Mesenteric fat pad (tissue), 1 donor: ENCODE data around the gene CHST3. TPM values are rescaled to one million over a fixed set of nuclear protein-coding genes. Genes with fewer than 3 reads are reported as not detected.
"Not testable (repeated sequence)": the region's sequence is repeated elsewhere in the genome, so short reads cannot be mapped to it uniquely, and the experiment has no call there.

ENCODE experiments used
- DNase-seq: peaks from one replicate; pipeline ENCODE4 v3.0.0-alpha.2; 2020; ENCODE audit warnings: low spot score
- total RNA-seq: library from RNA; stranded (reverse); fragmentation: NEBNext Ultra II Directional; extraction: Animal tissue kit (Norgen Biotek cat#: 25700); gene quantifications from one replicate; pipeline ENCODE4 v1.2.1, GENCODE V29; 2021
- donor health status: DM: yes; HTN: yes; CAD: no.

Gene CHST3
- total RNA-seq, 1 donor from 2014 or later, result 80.3 TPM

GRCh38 chr10:71948496-71949067 is 15.6 kb upstream of the CHST3 start:
- DNase-seq, result no peak

DNA sequence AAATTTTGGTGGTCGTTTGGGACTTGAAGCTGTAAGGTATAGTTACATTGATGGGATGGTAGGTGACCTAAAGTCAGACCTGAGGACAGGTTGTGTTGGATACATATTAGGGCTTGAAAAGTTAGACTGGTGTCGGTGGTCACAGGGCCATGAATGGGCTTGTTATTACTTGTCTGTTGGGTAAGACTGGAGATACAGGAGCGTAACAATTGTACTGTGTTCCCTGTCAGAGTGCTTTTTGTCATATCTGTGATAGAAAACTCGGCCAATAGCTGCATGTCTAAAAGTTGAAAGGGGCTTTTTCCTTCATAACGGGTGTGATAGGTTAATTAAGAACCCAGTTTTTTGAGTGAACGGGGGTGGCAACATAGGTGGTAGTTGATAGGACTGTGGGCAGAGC is 13.5 kb upstream of the CHST3 start:
- no peak for DNase-seq

GRCh38 chr10:71952745-71953144 is 11.4 kb upstream of the CHST3 start:
- DNase-seq, result no peak

- DNase-seq, result no peak
Observed at GRCh38 chr10:71957546-71958275, 6.5 kb upstream of the CHST3 start.

- DNase-seq, result no peak
Observed at GRCh38 chr10:71959526-71959925, 4.7 kb upstream of the CHST3 start.

DNA sequence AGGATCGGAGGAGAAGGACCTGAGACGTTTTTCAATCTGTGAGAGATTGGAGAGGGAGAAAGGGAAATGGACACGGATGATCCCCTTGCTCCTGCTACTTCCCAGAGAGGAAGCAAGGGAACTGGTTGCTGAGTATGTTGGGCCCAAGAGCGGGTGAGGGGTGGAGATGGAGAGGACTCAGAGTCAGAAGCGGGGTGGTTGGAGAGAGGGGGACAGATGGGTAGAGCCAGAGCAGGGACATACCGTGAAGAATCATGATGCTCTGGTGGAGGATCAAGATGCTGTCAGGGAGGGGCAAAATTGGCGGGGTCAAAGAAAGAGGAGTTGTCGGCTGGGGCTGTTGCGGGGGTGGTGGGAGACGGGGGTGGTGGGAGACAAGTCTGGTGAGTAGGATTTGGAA is 2.4 kb upstream of the CHST3 start:
- no peak for DNase-seq

DNA sequence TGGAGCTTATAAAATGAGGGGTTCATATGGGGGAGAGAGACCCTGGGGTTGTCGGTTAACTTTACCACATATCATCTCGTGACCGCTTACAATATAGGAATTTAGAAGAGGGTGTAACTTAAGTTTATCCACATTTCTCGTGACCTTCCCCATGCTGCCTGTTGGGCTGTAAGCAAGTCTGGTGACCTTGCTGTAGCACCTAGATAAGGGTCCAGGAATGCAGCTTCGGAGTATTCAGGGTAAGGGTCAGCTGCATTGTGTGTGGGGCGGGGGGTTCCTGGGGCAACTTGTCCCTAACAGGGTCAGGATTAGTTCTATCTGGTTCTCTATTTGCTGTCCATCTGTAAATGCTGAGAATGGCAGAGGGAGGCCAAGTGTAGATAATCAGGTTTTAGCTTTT is 1.3 kb upstream of the CHST3 start:
- DNase-seq, result no peak

- DNase-seq, result peak; percentile 90
Observed at GRCh38 chr10:71963351-71964097, 671 bp upstream of the CHST3 start.

GRCh38 chr10:71964743-71965515 is 734 bp downstream of the CHST3 start:
- peak; percentile 90 for DNase-seq

DNA sequence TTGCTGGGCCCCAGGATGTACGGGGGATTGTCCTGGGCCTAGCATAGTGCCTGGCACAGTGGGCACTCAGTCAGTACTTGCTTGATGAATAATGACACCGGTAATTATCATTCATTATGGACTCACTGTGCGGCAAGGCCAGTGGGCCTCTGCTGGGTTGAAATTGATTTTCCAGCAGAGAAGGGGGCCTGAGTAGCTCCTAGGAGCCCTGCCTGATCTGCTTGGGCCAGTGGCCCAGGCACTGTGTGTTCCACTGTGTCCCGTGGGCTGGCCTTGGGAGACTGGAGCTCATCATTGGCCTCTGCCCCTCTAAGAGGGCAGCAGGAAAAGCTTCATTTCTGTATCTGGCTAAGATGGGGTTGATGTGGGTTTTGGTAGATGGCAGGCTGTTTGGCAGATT is 1.4 kb downstream of the CHST3 start:
- DNase-seq, result no peak

DNA sequence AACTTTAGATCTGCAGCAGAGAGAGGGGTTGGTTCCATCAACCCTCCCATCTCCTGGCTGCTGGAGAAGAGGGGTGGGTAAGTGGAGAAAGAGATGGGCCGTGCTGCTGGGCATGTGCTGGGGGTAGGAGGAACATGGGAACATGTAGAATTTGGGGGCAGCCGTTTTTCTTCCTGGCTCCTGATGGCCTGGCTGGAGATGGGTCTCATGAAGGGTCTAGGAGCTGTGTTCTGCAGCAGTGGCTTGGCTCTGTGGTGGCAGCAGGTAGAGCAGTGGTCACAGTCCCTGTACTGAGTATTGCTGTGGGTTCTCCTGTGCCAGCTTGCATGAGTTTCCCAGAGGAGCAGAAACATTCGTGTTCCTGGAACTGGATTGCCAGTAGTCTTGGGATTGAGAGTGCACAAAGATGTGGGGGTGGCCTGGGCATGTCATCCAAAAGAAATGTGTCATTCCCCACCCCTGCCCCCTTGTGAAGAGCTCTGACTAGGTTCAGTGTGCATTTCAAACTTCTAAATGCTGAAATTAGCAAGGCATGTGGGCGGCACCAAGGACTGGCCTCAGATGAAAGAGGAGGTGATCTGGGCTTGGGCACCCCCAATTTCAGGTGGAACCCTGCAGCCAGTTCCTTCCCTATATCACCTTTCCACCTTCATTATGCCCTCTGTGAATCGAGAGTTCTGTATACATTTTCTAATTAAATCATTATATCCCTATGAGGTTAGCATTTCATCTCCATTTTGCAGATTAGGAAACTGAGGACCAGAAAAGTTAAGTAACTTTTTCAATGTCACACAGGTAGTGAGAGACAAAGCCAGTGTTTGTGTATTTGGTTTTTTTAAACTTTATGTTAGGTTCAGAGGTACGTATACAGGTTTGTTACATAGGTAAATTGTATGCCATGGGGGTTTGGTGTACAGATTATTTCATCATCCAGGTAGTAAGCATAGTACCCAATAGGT is 2.1 kb downstream of the CHST3 start:
- DNase-seq, result no peak

DNA sequence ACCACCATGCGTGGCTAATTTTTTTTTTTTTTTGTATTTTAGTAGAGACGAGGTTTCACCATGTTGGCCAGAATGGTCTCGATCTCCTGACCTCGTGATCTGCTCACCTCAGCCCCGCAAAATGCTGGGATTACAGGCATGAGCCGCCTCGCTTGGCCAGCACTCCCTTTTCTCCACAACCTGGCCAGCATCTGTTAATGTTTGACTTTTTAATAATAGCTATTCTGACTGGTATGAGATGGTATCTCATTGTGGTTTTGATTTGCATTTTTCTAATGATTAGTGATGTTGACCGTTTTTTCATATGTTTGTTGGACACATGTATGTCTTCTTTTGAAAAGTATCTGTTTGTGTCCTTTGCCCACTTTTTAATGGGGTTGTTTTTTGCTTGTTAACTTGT is 3.8 kb downstream of the CHST3 start:
- not testable (repeated sequence) for DNase-seq

DNA sequence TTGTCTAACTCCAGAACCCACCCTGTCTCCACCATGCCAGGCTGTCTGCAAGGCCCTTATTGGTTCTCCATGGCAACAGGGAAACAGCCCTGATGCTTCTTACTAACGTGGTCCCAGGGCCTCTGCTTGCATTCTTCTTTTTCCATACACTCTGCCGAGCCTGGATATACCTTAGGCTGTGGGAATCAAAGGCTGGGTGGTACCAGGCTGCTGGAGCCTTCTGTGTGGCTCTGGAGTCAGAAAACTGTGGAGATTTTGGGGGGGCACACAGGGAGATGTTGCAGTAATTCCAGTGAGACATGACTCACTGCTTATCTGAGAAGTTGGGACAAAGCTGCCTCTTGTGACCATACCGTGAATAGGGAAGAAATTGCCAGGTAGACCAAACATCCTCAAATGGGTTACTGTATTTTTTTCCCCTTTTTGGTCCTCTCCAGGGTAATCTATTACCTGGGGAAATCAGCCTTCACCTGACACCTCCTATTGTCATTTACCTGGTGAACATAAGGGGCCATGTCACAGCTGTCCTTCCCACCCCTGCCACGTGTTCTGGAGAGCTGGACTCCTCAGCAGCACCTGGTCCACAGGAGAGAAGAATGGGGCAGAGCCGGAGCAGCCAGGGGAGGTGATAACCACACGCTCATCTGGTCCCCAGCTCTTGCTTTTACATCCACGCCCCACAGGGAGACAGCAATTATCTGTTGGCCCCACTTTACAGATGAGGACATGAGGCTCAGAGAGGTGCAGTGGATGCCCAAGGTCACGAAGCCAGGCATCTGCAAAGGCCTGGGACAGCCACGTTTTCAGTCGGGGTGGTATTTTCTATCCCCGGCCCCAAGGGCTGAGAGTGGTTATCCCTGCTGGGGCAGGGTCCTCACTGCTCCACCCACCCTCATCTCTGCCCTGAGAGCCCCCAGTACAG is 4.6 kb downstream of the CHST3 start:
- no peak for DNase-seq

DNA sequence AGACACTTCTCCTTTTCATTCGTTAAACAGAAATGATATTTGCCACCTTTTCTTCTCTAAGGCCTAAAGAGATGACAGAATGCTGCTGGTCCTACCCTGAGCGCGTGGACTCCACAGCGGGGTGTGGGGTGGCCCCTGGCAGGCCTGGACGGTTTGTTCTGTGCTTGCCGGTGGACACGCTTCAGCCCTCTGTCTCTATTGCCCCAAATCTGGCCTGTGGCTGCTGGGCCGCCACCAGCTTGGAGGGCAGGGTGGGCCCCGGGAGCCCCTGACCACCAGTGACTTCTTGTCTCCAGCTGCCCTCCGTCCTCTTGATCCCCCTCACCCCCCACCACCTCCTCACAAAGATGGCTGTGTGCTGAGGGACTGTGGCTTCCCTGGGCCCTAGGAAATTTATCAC is 5.7 kb downstream of the CHST3 start:
- no peak for DNase-seq

GRCh38 chr10:71970331-71970730 is 6.1 kb downstream of the CHST3 start:
- DNase-seq, result no peak

DNA sequence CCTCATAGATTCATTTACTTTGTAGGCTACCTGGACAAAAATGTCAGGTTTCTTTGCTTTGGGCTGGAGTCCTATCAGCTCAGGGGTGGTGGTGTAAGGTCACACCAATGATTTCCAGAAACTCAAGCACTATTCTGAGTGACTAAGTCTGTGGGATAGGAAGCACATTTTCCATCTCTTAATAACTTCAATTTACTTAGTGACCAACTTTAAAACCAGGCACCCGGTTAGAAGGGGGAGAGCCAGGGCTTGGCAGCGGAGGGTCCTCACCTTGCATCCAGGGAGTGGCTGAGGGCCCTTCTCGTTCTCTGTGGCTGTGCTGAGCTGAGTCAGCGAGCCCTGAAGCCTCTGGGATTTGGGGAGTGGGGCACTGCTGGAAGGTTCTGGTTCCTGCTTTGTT is 6.7 kb downstream of the CHST3 start:
- no peak for DNase-seq

DNA sequence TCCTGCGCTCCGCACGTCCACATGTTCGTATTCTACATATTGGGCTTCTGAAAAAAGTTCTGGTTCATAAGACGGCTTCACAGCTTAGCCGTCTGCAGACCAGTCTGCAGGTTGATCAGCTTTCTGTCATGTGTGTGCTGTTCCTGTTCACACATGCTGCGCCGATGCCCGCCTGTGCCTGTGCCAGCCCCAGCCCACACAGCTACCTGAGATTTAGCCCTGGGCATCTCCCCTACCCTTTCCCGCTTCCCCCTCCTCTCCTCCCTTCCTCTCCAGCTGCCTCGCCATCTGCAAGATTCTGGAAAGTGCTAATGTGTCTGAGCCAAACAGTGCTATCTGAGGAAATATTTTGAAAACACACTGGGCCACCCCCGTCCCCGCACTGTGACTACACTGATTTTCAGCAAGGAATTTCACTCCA is 7.1 kb downstream of the CHST3 start:
- DNase-seq, result no peak

- DNase-seq, result no peak
Observed at GRCh38 chr10:71971769-71972555, 7.8 kb downstream of the CHST3 start.
